ENCODE results near the gene MND1. TPM values are rescaled to one million over a fixed set of nuclear protein-coding genes. Genes with fewer than 3 reads are reported as not detected.
"Not testable (repeated sequence)": the region's sequence is repeated elsewhere in the genome, so short reads cannot be mapped to it uniquely, and the experiment has no call there.

The MND1 gene
- total RNA-seq, 5 donors from 2014 or later (not counting 1 experiment from before 2014, with no cell fraction given): 0.53 to 1.1 (median 0.70) TPM; not detected in 2

DNA sequence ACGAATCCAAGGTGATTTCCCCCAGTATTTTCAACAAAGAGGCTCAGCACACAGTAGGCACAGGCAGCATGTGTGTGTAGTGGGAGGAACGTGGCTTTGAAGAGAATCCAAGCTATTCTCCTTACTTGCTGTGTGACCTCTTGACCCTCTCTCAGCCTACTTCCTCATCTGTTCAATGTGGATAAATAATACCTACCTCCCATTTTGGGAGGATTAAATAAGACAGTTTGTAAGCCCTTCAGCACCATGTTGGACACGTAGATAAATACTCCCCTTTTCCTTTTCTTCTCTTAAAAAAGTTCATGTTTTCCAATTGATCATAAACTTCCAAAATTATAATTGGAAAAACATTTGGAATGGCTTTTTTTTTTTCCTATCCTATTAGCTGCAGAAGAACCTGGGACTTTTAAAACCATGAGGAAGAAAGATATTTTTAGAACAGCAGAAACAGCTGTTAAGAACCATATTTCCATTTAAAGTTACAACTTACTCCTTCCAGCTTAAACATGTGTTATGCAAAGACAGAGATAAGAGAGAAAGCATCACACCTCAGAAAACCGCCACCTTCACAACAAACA, 65.5 kb downstream of the MND1 start:
- Histone ChIP-seq H3K27me3 (replicated peaks in 1 of 2; ENCODE audit: control insufficient read depth in 2 of 2, extremely low read depth in 1 of 2, insufficient read depth in 2 of 2, low read length in 1 of 2) (no peaks in the 10 kb centered on the region), H3K4me1 (ENCODE audit: control insufficient read depth in 1 of 2, extremely low read depth in 1 of 2, insufficient read depth in 2 of 2, low read length in 2 of 2) (peaks cover 0 to 9% of the 10 kb centered on the region in 2 experiments), H3K36me3 (ENCODE audit: control insufficient read depth in 2 of 2, extremely low read depth in 1 of 2, insufficient read depth in 1 of 2, low read length in 1 of 2) (no peaks in the 10 kb centered on the region), H3K4me3 (ENCODE audit: control insufficient read depth in 1 of 2, extremely low read depth in 1 of 2, low read length in 1 of 2) (no peak overlapping the region), H3K9me3 (no peaks in the 10 kb centered on the region), H3K27ac (ENCODE audit: low read length) (no peak overlapping the region)
- ATAC-seq (replicated peaks in 1 of 4) (no peak), DNase-seq (no peak)
- Mint-ChIP-seq H3K27me3 (no peaks in the 10 kb centered on the region), H3K9me3 (peaks cover 0 to 3% (median 0%) of the 10 kb centered on the region in 3 donors), H3K27ac (no peak overlapping the region), H3K36me3 (peaks cover 3% of the 10 kb centered on the region), H3K4me1 (peaks cover 7 to 9% (median 7%) of the 10 kb centered on the region in 3 donors), H3K4me3 (no peak overlapping the region)
- WGBS (ENCODE audit: insufficient coverage): no CpG with 5 or more reads among the region's 4 CpGs
- ChIA-PET POLR2A (interaction anchor here in 1 of 2 donors (0.7 kb wide), 2 partner anchors 14 to 46 kb away, joined by 3 to 5 read pairs; no protein-coding TSS in a partner anchor), CTCF (interaction anchor here (0.7 kb wide), 2 partner anchors 19 to 58 kb away, joined by 5 read pairs; no protein-coding TSS in a partner anchor)

DNA sequence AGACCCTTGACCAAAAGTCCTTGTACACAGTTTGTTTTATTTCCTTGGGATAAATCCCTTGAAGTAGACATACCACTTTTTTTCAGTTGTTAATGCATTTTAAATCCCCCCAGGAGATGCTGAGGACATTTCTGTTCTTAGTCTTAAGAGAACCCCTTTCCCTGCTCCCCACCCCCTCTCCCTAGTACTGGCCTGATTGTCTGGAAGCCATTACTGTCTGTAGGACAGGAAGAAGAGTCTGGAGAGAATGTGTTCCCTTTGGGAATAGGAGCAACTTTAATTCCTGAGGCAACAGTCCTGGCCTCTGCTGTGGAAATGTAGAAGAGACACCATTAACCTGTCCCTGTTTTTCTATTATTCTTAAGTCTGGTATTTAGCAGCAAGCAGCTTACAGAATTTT, 69.4 kb downstream of the MND1 start:
- Histone ChIP-seq H3K27ac (ENCODE audit: low read length) (no peak overlapping the region), H3K27me3 (replicated peaks in 1 of 2; ENCODE audit: control insufficient read depth in 2 of 2, extremely low read depth in 1 of 2, insufficient read depth in 2 of 2, low read length in 1 of 2) (no peaks in the 10 kb centered on the region), H3K9me3 (no peaks in the 10 kb centered on the region), H3K4me3 (ENCODE audit: control insufficient read depth in 1 of 2, extremely low read depth in 1 of 2, low read length in 1 of 2) (no peak overlapping the region), H3K36me3 (ENCODE audit: control insufficient read depth in 2 of 2, extremely low read depth in 1 of 2, insufficient read depth in 1 of 2, low read length in 1 of 2) (no peaks in the 10 kb centered on the region), H3K4me1 (ENCODE audit: control insufficient read depth in 1 of 2, extremely low read depth in 1 of 2, insufficient read depth in 2 of 2, low read length in 2 of 2) (peaks cover 0 to 9% of the 10 kb centered on the region in 2 experiments)
- CTCF ChIA-PET: no interaction called here
- Mint-ChIP-seq H3K36me3 (no peaks in the 10 kb centered on the region), H3K27ac (no peak overlapping the region), H3K4me1 (peaks cover 11 to 15% (median 13%) of the 10 kb centered on the region in 3 donors), H3K4me3 (no peak overlapping the region), H3K9me3 (no peaks in the 10 kb centered on the region), H3K27me3 (no peaks in the 10 kb centered on the region)
- DNase-seq (no peak), ATAC-seq (replicated peaks in 1 of 4) (no peak)
- POLR2A ChIA-PET: no interaction called here

DNA sequence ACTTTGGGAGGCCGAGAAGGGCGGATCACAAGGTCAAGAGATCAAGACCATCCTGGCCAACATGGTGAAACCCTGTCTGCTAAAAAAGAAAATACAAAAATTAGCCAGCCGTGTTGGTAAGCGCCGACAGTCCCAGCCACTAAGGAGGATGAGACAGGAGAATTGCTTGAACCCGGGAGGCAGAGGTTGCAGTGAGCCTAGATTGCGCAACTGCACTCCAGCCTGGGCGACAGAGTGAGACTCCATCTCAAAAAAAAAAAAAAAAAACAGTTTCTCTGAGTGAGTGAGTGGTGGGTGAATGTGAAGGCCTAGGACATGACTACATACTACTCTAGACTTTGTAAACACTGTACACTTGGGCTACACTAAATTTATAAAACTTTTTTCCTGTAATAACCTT, 72.0 kb downstream of the MND1 start:
- not testable (repeated sequence) for H3K9me3 ChIP-seq; H3K4me3 Mint-ChIP-seq; H3K36me3 Mint-ChIP-seq; H3K36me3 ChIP-seq (ENCODE audit: control insufficient read depth in 2 of 2, extremely low read depth in 1 of 2, insufficient read depth in 1 of 2, low read length in 1 of 2); H3K27me3 Mint-ChIP-seq; H3K27ac Mint-ChIP-seq; H3K4me1 ChIP-seq (ENCODE audit: control insufficient read depth in 1 of 2, extremely low read depth in 1 of 2, insufficient read depth in 2 of 2, low read length in 2 of 2); ATAC-seq (replicated peaks in 1 of 4); H3K4me3 ChIP-seq (ENCODE audit: control insufficient read depth in 1 of 2, extremely low read depth in 1 of 2, low read length in 1 of 2); H3K27me3 ChIP-seq (replicated peaks in 1 of 2; ENCODE audit: control insufficient read depth in 2 of 2, extremely low read depth in 1 of 2, insufficient read depth in 2 of 2, low read length in 1 of 2); DNase-seq; H3K27ac ChIP-seq (ENCODE audit: low read length); H3K9me3 Mint-ChIP-seq
- CTCF ChIA-PET: interaction anchor here (0.6 to 0.7 kb wide), 3 partner anchors 25 to 92 kb away, joined by 3 to 5 read pairs (median 3); partner anchors contain the start of gene TMEM131L (in 1 of the 2)
- POLR2A ChIA-PET: interaction anchor here in 1 of 2 donors (0.7 kb wide), 1 partner anchor 49 kb away, joined by 4 read pairs; no protein-coding TSS in a partner anchor
- WGBS (ENCODE audit: insufficient coverage): 100% methylated on average over 3 of the region's 8 CpGs
- H3K4me1 Mint-ChIP-seq: peaks cover 14 to 20% (median 14%) of the 10 kb centered on the region in 3 donors

DNA sequence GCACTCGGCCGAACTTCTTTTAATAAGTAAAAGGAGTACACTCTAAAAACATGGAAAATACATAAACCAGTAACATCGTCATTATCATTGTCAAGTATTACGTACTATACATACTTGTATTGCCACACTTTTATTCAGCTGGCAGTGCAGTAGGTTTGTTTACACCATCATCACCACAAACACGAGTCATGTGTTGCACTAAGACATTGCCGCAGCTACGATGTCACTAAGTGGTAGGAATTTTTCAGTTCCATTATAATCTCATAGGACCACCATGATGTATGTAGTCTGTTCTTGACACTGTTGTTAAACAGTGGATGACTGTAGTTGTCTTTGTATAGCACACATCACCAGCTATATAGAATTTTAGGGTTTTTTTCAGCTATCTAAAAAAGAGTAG, 73.6 kb downstream of the MND1 start:
- no peaks in the 10 kb centered on the region for H3K36me3 ChIP-seq (ENCODE audit: control insufficient read depth in 2 of 2, extremely low read depth in 1 of 2, insufficient read depth in 1 of 2, low read length in 1 of 2)
- H3K4me1 Mint-ChIP-seq: peaks cover 9 to 21% (median 10%) of the 10 kb centered on the region in 3 donors
- 95% methylated on average over 3 of the region's 7 CpGs for WGBS (ENCODE audit: insufficient coverage)
- H3K36me3 Mint-ChIP-seq: no peaks in the 10 kb centered on the region
- DNase-seq (no peak), ATAC-seq (replicated peaks in 1 of 4) (no peak)
- no peaks in the 10 kb centered on the region for H3K27me3 Mint-ChIP-seq
- H3K27ac ChIP-seq (ENCODE audit: low read length): no peak overlapping the region
- no peaks in the 10 kb centered on the region for H3K27me3 ChIP-seq (replicated peaks in 1 of 2; ENCODE audit: control insufficient read depth in 2 of 2, extremely low read depth in 1 of 2, insufficient read depth in 2 of 2, low read length in 1 of 2)
- no peak overlapping the region for H3K4me3 ChIP-seq (ENCODE audit: control insufficient read depth in 1 of 2, extremely low read depth in 1 of 2, low read length in 1 of 2)
- POLR2A ChIA-PET: interaction anchor here in 1 of 2 donors (0.7 kb wide), 1 partner anchor 544 kb away, joined by 6 read pairs; no protein-coding TSS in a partner anchor
- no peaks in the 10 kb centered on the region for H3K4me1 ChIP-seq (ENCODE audit: control insufficient read depth in 1 of 2, extremely low read depth in 1 of 2, insufficient read depth in 2 of 2, low read length in 2 of 2)
- CTCF ChIA-PET: interaction anchor here (0.9 kb wide), 2 partner anchors 9 to 21 kb away, joined by 3 to 4 read pairs; no protein-coding TSS in a partner anchor
- no peaks in the 10 kb centered on the region for H3K9me3 ChIP-seq
- no peaks in the 10 kb centered on the region for H3K9me3 Mint-ChIP-seq
- H3K27ac Mint-ChIP-seq: no peak overlapping the region
- no peak overlapping the region for H3K4me3 Mint-ChIP-seq

DNA sequence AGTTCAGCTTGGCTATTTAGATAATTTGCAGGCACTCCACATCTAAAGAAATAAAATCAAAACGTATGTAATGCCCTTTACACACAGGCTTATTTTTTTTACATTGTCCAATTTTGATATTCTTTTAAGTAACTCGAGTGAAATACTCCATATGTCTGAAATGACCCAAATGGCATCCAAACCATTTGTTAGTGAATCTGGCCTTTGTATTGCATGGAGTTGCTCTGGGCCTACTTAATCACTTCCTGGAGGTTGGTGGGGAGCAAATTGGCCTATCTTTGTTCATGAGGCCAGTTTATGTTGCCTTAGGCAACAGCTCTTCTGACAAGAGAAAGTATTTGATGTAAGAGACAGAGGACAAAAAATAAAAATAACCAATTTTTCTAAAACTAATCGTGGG, 74.1 kb downstream of the MND1 start:
- DNase-seq (no peak), ATAC-seq (replicated peaks in 1 of 4) (no peak)
- ChIA-PET CTCF (interaction anchor here in 1 of 2 donors (0.9 to 1.0 kb wide), 2 partner anchors 8 to 87 kb away, joined by 3 to 4 read pairs; no protein-coding TSS in a partner anchor), POLR2A (no interaction called here)
- no peaks in the 10 kb centered on the region for H3K27me3 ChIP-seq (replicated peaks in 1 of 2; ENCODE audit: control insufficient read depth in 2 of 2, extremely low read depth in 1 of 2, insufficient read depth in 2 of 2, low read length in 1 of 2)
- Mint-ChIP-seq H3K27me3 (no peaks in the 10 kb centered on the region), H3K27ac (peak overlapping the region in 1 of 2 donors; percentile 7), H3K9me3 (no peaks in the 10 kb centered on the region), H3K36me3 (no peaks in the 10 kb centered on the region), H3K4me1 (peaks cover 9 to 21% (median 10%) of the 10 kb centered on the region in 3 donors), H3K4me3 (no peak overlapping the region)
- no peaks in the 10 kb centered on the region for H3K36me3 ChIP-seq (ENCODE audit: control insufficient read depth in 2 of 2, extremely low read depth in 1 of 2, insufficient read depth in 1 of 2, low read length in 1 of 2)
- no peak overlapping the region for H3K27ac ChIP-seq (ENCODE audit: low read length)
- WGBS (ENCODE audit: insufficient coverage): 80% methylated on average over 2 of the region's 3 CpGs
- no peak overlapping the region for H3K4me3 ChIP-seq (ENCODE audit: control insufficient read depth in 1 of 2, extremely low read depth in 1 of 2, low read length in 1 of 2)
- no peaks in the 10 kb centered on the region for H3K4me1 ChIP-seq (ENCODE audit: control insufficient read depth in 1 of 2, extremely low read depth in 1 of 2, insufficient read depth in 2 of 2, low read length in 2 of 2)
- H3K9me3 ChIP-seq: no peaks in the 10 kb centered on the region

DNA sequence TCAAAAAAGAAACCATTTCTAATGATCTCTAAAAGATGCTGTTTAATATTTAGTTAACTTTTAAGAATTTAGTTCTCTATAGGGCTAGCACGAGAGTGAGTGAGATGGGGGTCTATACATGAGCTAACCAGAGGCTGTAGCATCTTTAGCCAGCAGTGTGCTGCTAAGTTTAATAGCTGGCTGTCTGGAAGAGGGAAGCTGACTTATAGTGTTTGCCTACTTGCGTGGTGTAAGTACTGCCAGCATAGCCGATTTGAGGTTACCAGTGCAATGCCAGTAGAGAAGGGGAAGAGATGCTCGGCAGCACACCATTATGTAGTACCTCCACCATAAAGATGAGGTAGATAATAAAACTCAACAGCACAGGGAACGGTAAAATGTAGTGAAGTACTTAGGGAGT, 74.5 kb downstream of the MND1 start:
- WGBS (ENCODE audit: insufficient coverage): no CpG with 5 or more reads among the region's 5 CpGs
- Mint-ChIP-seq H3K36me3 (no peaks in the 10 kb centered on the region), H3K9me3 (no peaks in the 10 kb centered on the region), H3K27me3 (no peaks in the 10 kb centered on the region), H3K4me3 (no peak overlapping the region), H3K4me1 (peaks cover 9 to 21% (median 10%) of the 10 kb centered on the region in 3 donors), H3K27ac (peak overlapping the region in 1 of 2 donors; percentile 7)
- Histone ChIP-seq H3K27ac (ENCODE audit: low read length) (no peak overlapping the region), H3K4me3 (ENCODE audit: control insufficient read depth in 1 of 2, extremely low read depth in 1 of 2, low read length in 1 of 2) (no peak overlapping the region), H3K4me1 (ENCODE audit: control insufficient read depth in 1 of 2, extremely low read depth in 1 of 2, insufficient read depth in 2 of 2, low read length in 2 of 2) (no peaks in the 10 kb centered on the region), H3K9me3 (no peaks in the 10 kb centered on the region), H3K36me3 (ENCODE audit: control insufficient read depth in 2 of 2, extremely low read depth in 1 of 2, insufficient read depth in 1 of 2, low read length in 1 of 2) (no peaks in the 10 kb centered on the region), H3K27me3 (replicated peaks in 1 of 2; ENCODE audit: control insufficient read depth in 2 of 2, extremely low read depth in 1 of 2, insufficient read depth in 2 of 2, low read length in 1 of 2) (no peaks in the 10 kb centered on the region)
- CTCF ChIA-PET: interaction anchor here in 1 of 2 donors (1.0 kb wide), 1 partner anchor 86 kb away, joined by 3 read pairs; no protein-coding TSS in a partner anchor
- DNase-seq (no peak), ATAC-seq (replicated peaks in 1 of 4) (no peak)
- POLR2A ChIA-PET: no interaction called here
